ENCODE measurements around the gene PTBP1.

PTBP1 gene

DNA sequence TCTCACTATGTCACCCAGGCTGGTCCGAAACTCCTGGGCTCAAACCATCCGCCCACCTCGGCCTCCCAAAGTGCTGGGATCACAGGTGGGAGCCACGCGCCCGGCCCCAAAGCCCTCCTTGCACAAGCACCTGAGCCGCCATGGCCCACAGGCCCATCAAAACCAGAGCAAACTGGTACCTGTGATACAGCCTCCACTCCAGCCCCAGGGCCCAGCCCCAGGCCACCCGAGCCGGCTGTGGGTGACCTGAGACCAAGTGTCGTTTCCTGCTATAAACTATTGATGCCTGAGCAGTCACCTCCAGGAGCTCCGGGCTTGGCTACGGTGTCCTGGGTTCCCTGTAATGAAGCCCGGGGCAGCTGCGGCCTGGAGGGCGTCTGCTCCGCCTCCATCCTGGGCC is 9.7 kb upstream of the PTBP1 start:
- no peak for DNase-seq (ENCODE audit: extremely low read depth, low read depth)
- TF ChIP-seq, protein P1, sequence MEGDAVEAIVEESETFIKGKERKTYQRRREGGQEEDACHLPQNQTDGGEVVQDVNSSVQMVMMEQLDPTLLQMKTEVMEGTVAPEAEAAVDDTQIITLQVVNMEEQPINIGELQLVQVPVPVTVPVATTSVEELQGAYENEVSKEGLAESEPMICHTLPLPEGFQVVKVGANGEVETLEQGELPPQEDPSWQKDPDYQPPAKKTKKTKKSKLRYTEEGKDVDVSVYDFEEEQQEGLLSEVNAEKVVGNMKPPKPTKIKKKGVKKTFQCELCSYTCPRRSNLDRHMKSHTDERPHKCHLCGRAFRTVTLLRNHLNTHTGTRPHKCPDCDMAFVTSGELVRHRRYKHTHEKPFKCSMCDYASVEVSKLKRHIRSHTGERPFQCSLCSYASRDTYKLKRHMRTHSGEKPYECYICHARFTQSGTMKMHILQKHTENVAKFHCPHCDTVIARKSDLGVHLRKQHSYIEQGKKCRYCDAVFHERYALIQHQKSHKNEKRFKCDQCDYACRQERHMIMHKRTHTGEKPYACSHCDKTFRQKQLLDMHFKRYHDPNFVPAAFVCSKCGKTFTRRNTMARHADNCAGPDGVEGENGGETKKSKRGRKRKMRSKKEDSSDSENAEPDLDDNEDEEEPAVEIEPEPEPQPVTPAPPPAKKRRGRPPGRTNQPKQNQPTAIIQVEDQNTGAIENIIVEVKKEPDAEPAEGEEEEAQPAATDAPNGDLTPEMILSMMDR (IDR thresholded peaks at IDR 0.05; ENCODE audit: low read depth, low read length) = no peak

DNA sequence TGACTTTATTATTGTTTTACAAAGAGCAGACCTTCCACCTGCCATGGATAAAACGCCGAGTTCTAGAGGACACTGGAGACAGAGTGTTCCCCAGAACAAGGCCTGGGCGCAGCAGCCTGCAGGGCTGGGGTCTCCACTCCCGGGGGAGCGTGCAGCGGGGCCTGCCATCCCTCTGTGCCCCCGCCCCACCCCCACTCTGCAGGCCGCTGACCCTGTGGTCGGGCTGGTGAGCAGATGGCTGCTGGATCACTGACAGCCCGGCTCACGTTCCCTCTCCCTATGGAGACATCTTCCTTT is 8.6 kb upstream of the PTBP1 start:
- no peak for DNase-seq (ENCODE audit: extremely low read depth, low read depth)
- TF ChIP-seq, protein P1 (IDR thresholded peaks at IDR 0.05; ENCODE audit: low read depth, low read length) = no peak

DNA sequence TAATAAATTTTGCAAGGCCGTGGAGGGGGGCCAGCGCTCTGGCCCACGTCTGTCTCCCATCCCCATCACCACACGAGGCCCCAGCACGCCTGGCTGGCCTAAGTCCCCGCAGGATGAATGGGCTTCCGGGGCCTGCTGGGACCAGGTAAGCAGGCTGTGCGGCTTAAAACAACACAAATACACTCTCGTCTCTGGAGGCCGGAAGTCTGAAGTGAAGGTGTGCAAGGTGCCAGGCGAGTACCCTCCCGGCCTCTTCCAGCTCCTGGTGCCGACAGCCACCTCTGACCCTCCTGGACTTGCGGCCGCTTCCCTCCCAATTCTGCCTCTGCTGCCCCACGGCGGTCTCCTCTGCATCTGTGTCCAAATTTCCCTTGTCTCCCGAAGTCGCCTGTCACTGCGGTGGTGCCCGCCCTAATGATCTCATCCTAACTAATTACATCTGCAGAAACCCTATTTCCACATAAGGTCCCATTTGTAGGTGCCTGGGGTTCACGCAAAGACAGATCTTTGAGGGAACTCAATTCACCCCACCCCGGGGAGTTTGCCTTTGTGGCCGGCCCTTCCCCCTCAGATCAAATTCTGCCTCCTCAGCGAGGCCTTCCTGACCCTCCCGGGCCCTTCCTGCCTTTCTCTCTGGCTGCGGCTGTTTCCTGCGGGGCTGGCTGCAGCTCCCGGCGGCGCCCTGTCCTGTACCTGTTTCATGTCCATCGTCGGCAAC is 8.1 kb upstream of the PTBP1 start:
- no peak for DNase-seq (ENCODE audit: extremely low read depth, low read depth)
- TF ChIP-seq, protein P1 (IDR thresholded peaks at IDR 0.05; ENCODE audit: low read depth, low read length) = no peak

DNA sequence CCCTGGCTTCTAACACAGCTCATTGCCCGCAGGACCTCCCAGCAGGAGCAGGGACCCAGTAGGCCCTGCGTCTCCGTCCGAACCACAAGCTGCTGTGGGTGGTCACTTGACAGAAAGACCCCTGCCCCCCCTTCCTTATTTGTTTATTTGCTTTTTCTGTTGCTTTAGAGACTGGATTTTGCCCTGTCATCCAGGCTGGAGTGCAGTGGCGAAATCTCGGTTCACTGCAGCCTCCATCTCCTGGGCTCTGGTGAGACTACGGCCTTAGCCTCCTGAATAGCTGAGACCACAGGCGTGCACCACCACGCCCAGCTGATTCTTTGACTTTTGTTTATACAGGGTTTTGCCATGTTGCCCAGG is 7.6 kb upstream of the PTBP1 start:
- TF ChIP-seq, protein P1 (IDR thresholded peaks at IDR 0.05; ENCODE audit: low read depth, low read length) = no peak

DNA sequence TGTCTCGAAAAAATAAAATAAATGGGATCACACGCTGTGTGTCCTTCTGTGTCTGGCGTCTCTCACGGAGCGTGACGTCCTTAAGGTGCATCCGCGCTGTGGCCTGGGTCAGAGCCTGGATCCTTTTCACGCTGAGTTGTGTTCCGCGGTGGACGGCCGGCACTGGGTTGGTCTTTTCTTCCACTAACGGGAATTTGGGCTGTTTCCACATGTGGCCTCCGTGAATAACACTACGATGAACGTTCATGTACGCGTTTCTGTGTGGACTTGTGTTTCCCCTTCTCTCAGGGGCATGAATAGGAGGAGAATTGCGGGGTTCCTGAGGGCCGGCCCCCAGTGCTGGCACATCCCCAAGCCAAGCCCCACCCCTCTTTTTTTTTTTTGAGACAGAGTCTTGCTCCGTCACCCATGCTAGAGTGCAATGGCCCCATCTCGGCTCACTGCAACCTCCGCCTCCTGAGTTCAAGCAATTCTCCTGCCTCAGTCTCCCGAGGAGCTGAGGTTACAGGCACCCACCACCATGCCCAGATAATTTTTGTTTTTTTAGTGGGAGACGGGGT is 6.2 kb upstream of the PTBP1 start:
- TF ChIP-seq, protein P1 (IDR thresholded peaks at IDR 0.05; ENCODE audit: low read depth, low read length) = no peak
- DNase-seq (ENCODE audit: extremely low read depth, low read depth) = no peak

More for the DNA sequence above, 7.6 kb upstream of the PTBP1 start:
- DNase-seq (ENCODE audit: extremely low read depth, low read depth) = no peak

DNA sequence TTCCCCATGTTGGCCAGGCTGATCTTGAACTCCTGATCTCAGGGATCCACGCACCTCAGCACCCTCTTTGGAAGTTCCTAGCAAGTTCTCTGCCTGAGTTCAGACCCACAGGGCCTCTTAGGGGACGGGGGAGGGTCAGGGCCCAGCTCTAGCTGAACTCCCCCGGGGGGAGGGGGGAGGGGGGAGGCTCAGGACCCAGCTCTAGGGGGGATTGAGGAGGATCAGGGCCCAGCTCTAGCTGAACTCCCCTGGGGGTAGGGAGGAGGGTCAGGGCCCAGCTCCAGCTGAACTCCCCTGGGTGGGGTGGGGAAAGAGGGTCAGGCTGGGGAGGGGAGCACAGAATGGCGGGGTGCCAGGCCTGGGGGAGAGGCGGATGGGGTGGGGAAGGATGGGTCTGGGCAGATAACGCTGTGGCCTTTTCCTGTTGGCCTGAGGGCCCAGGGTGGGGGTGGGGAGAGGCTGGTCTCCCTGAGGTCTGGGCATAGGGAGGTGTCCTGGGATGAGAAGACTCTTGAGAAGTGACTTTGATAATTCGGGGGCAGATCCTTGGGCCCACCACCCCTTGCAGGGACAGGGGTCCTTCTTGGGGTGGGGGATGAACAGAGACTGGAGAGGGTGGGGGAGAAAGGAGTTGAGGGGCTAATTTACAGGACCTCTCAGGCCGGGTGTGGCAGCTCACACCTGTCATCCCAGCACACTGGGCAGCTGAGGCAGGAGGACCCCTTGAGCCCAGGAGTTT is 5.5 kb upstream of the PTBP1 start:
- DNase-seq (ENCODE audit: extremely low read depth, low read depth) = no peak
- TF ChIP-seq, protein P1 (IDR thresholded peaks at IDR 0.05; ENCODE audit: low read depth, low read length) = no peak

DNA sequence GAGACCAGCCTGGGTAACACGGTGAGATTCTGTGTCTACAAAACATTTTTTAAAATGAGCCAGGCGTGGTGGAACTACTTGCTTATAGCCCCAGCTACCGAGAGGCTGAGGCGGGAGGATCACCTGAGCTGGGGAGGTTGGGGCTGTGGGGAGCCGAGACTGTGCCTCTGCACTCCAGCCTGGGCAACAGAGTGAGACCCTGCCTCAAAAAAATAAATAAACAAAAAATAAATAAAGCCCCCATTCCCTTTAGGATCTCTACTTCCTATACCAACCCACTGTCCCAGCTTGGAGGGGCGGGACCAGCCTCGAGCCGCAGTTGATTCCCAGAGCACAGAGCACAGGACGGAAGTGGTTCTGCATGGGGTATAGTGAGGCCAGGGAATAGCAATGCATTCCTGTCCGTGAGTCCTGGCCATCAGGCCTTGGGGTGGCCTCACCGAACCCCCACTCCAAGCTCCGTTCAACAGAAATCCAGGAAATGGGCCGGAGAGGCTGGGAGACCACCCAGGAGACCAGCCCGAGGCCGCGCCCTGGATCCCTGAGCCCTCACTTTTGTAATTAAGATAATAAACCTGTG is 4.9 kb upstream of the PTBP1 start:
- DNase-seq (ENCODE audit: extremely low read depth, low read depth) = no peak

More for the DNA sequence above, 4.9 kb upstream of the PTBP1 start:
- TF ChIP-seq, protein P1 (IDR thresholded peaks at IDR 0.05; ENCODE audit: low read depth, low read length) = no peak

Data from AG09319 (cell line).